PFSK-1 (cell line): ENCODE measurements around the gene ATF6.

Source experiments
- POLR2AphosphoS5 ChIP-seq: IDR thresholded peaks from 2 replicates; pipeline ENCODE4 v1.6.1; 2012; ENCODE audit warnings: low read depth, mild to moderate bottlenecking, control low read depth, low read length, moderate library complexity
- REST ChIP-seq, 2 experiments: IDR thresholded peaks; 2 replicates each; pipeline versions ENCODE4 v1.6.1 to v1.8.0; 2011 to 2012; ENCODE audit warnings: low read depth in 2 of 2, low read length in 2 of 2, control low read depth in 1 of 2, inconsistent platforms in 1 of 2, mild to moderate bottlenecking in 1 of 2, moderate library complexity in 1 of 2; ENCODE audit not compliant: insufficient read depth in 1 of 2
- SIN3A ChIP-seq: IDR thresholded peaks from 2 replicates; pipeline ENCODE4 v1.6.1; 2012; ENCODE audit warnings: mild to moderate bottlenecking, low read length, moderate library complexity, borderline replicate concordance; ENCODE audit not compliant: insufficient read depth
- TAF1 ChIP-seq: IDR thresholded peaks from 2 replicates; pipeline ENCODE4 v1.6.1; 2012; ENCODE audit warnings: low read length, control low read depth, borderline replicate concordance; ENCODE audit not compliant: insufficient read depth

DNA sequence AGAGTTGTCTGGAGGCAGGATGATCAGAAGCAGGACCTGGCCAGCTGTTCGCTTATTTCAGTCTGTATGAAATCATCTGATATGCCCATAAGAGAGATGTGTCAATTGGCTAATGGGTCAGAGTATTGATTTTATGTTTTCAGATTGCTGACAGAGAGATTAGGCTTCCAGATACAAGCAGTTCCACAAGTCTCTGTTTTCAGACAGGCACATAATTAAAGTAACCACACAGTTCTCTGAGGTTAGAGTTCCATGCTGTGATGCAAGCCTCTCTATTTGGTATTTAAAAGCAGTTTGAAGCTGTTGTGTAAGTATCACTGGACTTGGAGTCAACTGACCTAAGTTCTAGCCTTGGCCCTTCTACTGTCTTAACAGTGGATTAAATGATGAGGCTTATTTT is 50.1 kb downstream of the ATF6 start:
- TF ChIP-seq SIN3A (no peak), POLR2AphosphoS5 (no peak), TAF1 (no peak), REST (IDR thresholded peaks at IDR 0.05; ENCODE audit: insufficient read depth in 1 of 2, low read depth in 2 of 2, low read length in 2 of 2) (no peak)
